HFFc6 (cell line): ENCODE data around the gene SLC18A3. TPM values are rescaled to one million over a fixed set of nuclear protein-coding genes. Genes with fewer than 3 reads are reported as not detected.
A peak's percentile ranks its signal among the peaks of the same experiment; 100 is the strongest.

Experiments
- DNase-seq: peaks from one replicate; pipeline ENCODE4 v3.0.0-alpha.2; 2018
- H3K27ac Mint-ChIP-seq: 2 replicates; pipeline ENCODE4 v1.8.0; 2020; ENCODE audit warnings: mild to moderate bottlenecking, mixed read lengths
- H3K27me3 Mint-ChIP-seq: 2 replicates; pipeline ENCODE4 v1.8.0; 2021; ENCODE audit warnings: mild to moderate bottlenecking, moderate library complexity, mixed read lengths; ENCODE audit not compliant: insufficient read depth
- H3K36me3 Mint-ChIP-seq: 2 replicates; pipeline ENCODE4 v1.8.0; 2021; ENCODE audit warnings: low read depth, mixed read lengths
- H3K4me1 Mint-ChIP-seq: 2 replicates; pipeline ENCODE4 v1.8.0; 2020; ENCODE audit warnings: low read depth, mixed read lengths
- H3K4me3 Mint-ChIP-seq: 2 replicates; pipeline ENCODE4 v1.8.0; 2020; ENCODE audit warnings: mild to moderate bottlenecking, moderate library complexity, mixed read lengths
- H3K9me3 Mint-ChIP-seq: 2 replicates; pipeline ENCODE4 v1.8.0; 2020; ENCODE audit warnings: mild to moderate bottlenecking, mixed read lengths
- CTCF ChIP-seq: fragments of 200-600 bp; sonication (generic); IDR thresholded peaks from 2 replicates; pipeline ENCODE4 v1.5.0; 2021; ENCODE audit warnings: antibody characterized with exemption, mild to moderate bottlenecking
- total RNA-seq, 6 experiments: library from RNA; stranded (reverse); fragmentation: NEBNext Ultra II Directional; extraction: Animal tissue kit (Norgen Biotek cat#: 25700); gene quantifications; 2 replicates in 1 of 6; 3 replicates in 5 of 6; pipeline ENCODE4 v1.2.3, GENCODE V29; 2021

Gene SLC18A3
- total RNA-seq, 6 experiments from 2014 or later = not detected

GRCh38 chr10:49598986-49599385, 11.1 kb upstream of the SLC18A3 start:
- H3K36me3 Mint-ChIP-seq = no peaks in the 10 kb centered on the region
- H3K9me3 Mint-ChIP-seq = no peaks in the 10 kb centered on the region
- H3K4me3 Mint-ChIP-seq = no peak overlapping the region
- H3K27me3 Mint-ChIP-seq = peaks cover 6% of the 10 kb centered on the region
- peak; percentile 59 for DNase-seq
- peak overlapping the region; percentile 31; the same call in 1 of the 2 replicates for H3K27ac Mint-ChIP-seq
- H3K4me1 Mint-ChIP-seq = peaks cover 73% of the 10 kb centered on the region
- no peak for TF ChIP-seq CTCF

GRCh38 chr10:49599546-49599945, 10.6 kb upstream of the SLC18A3 start:
- H3K4me3 Mint-ChIP-seq = no peak overlapping the region
- TF ChIP-seq CTCF = no peak
- H3K36me3 Mint-ChIP-seq = no peaks in the 10 kb centered on the region
- DNase-seq = no peak
- H3K4me1 Mint-ChIP-seq = peaks cover 67% of the 10 kb centered on the region
- no peaks in the 10 kb centered on the region for H3K9me3 Mint-ChIP-seq
- H3K27ac Mint-ChIP-seq = 0 out of 2 replicates have a peak overlapping the region, but pooled peaks have one; percentile 31
- peaks cover 6% of the 10 kb centered on the region for H3K27me3 Mint-ChIP-seq

GRCh38 chr10:49600046-49600445, 10.1 kb upstream of the SLC18A3 start:
- TF ChIP-seq CTCF = no peak
- DNase-seq = no peak
- Mint-ChIP-seq H3K4me3 (no peak overlapping the region), H3K4me1 (peaks cover 62% of the 10 kb centered on the region), H3K27me3 (peaks cover 9% of the 10 kb centered on the region), H3K36me3 (no peaks in the 10 kb centered on the region), H3K9me3 (no peaks in the 10 kb centered on the region), H3K27ac (no peak overlapping the region)

- H3K4me3 Mint-ChIP-seq = peak overlapping the region; percentile 40
- no peak for TF ChIP-seq CTCF
- peak overlapping the region; percentile 65 for H3K27ac Mint-ChIP-seq
- peaks cover 11% of the 10 kb centered on the region for H3K27me3 Mint-ChIP-seq
- no peaks in the 10 kb centered on the region for H3K36me3 Mint-ChIP-seq
- DNase-seq = peak; percentile 49
- no peaks in the 10 kb centered on the region for H3K9me3 Mint-ChIP-seq
- peaks cover 54% of the 10 kb centered on the region for H3K4me1 Mint-ChIP-seq
Measured at GRCh38 chr10:49600781-49601400, 9.2 kb upstream of the SLC18A3 start.

- peak; percentile 62 for DNase-seq
- H3K9me3 Mint-ChIP-seq = no peaks in the 10 kb centered on the region
- TF ChIP-seq CTCF = no peak
- peak overlapping the region; percentile 40 for H3K4me3 Mint-ChIP-seq
- peak overlapping the region; percentile 65; the same call in 1 of the 2 replicates for H3K27ac Mint-ChIP-seq
- peaks cover 15% of the 10 kb centered on the region for H3K27me3 Mint-ChIP-seq
- H3K4me1 Mint-ChIP-seq = peaks cover 52% of the 10 kb centered on the region
- no peaks in the 10 kb centered on the region for H3K36me3 Mint-ChIP-seq
Measured at GRCh38 chr10:49601857-49602256, 8.3 kb upstream of the SLC18A3 start.
